Medulla oblongata (tissue), 1 donor: ENCODE data around the gene CA6.
"Not testable (repeated sequence)": the region's sequence is repeated elsewhere in the genome, so short reads cannot be mapped to it uniquely, and the experiment has no call there.

ENCODE experiments used
- DNase-seq: peaks from one replicate; pipeline ENCODE4 v3.0.0-alpha.2; 2015; ENCODE audit errors: extremely low spot score

The CA6 gene

DNA sequence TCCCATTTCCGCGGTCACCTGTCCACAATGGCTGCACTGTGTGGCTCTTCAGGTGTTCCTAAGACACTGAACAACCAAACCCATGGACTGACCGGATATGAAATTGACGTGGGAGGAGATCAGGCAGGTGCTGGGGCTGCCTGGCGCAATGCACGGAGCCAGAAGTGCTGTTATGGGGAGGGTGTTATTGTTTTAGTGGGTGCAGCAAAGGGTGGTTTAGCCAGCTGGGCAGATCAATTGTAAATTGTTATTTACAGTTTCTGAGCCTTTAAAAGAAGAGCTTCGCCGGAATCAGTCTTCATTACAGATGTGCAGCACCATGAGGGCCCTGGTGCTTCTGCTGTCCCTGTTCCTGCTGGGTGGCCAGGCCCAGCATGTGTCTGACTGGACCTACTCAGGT, at the start of gene CA6:
CA6 (plus strand) TSS at position 301 of the 400 bp plus-strand sequence; CDS start at position 320, 19 bp downstream.
- no peak for DNase-seq

DNA sequence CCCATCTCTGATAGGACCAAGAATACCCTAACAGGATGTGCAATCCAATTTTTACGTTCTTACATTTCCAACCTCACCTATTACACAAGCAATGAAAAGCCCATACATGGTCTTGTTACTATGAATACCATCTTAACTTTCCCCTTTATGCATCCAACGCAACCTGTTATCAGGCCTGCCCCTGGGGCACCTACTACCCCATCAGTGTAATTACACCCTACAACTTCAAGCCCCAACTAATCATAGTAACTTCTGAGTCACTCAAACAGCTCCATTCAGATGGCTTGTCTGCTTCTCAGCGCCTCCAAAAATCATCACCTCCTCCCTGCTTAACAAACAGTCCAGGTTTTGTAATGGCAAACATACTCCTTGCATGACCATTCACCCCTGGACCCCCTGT, 48.9 kb upstream of the CA6 start:
- not testable (repeated sequence) for DNase-seq

- not testable (repeated sequence) for DNase-seq
Observed at GRCh38 chr1:8897505-8897904, 48.2 kb upstream of the CA6 start.

DNA sequence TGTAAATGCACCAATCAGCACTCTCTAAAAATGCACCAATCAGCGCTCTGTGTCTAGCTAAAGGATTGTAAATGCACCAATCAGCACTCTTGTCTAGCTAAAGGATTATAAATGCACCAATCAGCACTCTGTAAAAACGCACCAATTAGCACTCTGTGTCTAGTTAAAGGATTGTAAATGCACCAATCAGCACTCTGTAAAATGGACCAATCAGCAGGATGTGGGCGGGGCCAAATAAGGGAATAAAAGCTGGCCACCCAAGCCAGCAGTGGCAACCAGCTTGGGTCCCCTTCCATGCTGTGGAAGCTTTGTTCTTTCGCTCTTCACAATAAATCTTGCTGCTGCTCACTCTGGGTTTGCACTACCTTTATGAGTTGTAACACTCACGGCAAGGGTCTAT, 47.2 kb upstream of the CA6 start:
- not testable (repeated sequence) for DNase-seq

- no peak for DNase-seq
Observed at GRCh38 chr1:8899046-8899445, 46.6 kb upstream of the CA6 start.

DNA sequence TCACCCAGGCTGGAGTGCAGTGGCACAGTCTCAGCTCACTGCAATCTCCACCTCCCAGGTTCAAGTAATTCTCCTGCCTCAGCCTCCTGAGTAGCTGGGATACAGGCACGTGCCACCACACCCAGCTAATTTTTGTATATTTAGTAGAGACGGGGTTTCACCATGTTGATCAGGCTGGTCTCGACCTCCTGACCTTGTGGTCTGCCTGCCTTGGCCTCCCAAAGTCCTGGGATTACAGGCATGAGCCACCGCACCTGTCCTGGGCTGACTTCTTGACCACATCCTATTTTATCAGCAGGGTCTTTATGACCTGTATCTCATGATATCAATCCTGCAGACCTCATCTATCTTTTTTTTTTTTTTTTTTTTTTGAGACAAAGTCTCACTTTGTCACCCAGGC, 45.0 kb upstream of the CA6 start:
- not testable (repeated sequence) for DNase-seq

GRCh38 chr1:8902765-8903164, 42.9 kb upstream of the CA6 start:
- DNase-seq = no peak

DNA sequence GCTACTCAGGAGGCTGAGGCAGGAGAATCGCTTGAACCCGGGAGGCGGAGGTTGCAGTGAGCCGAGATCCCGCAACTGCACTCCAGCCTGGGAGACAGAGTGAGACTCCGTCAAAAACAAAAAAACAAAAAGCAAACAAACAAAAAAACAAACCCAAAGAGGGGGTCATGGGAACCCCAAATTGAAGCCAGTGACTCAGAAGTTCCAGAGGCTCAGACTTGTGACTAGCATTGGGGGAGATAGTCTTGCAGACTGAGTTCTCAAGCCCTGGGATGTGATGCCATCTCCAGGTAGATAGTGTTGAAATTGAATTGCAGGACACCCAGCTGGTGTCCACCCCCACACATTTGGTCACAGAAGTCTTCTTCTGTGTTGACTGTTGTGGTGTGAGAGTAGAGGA, 42.3 kb upstream of the CA6 start:
- DNase-seq = no peak

- no peak for DNase-seq
Observed at GRCh38 chr1:8903908-8904650, 41.6 kb upstream of the CA6 start.

- DNase-seq = no peak
Observed at GRCh38 chr1:8905582-8906191, 40.0 kb upstream of the CA6 start.

- no peak for DNase-seq
Observed at GRCh38 chr1:8908388-8909151, 37.1 kb upstream of the CA6 start.

- DNase-seq = no peak
Observed at GRCh38 chr1:8910331-8910730, 35.3 kb upstream of the CA6 start.

GRCh38 chr1:8910914-8911313, 34.8 kb upstream of the CA6 start:
- DNase-seq = no peak

- no peak for DNase-seq
Observed at GRCh38 chr1:8911416-8912309, 34.0 kb upstream of the CA6 start.

DNA sequence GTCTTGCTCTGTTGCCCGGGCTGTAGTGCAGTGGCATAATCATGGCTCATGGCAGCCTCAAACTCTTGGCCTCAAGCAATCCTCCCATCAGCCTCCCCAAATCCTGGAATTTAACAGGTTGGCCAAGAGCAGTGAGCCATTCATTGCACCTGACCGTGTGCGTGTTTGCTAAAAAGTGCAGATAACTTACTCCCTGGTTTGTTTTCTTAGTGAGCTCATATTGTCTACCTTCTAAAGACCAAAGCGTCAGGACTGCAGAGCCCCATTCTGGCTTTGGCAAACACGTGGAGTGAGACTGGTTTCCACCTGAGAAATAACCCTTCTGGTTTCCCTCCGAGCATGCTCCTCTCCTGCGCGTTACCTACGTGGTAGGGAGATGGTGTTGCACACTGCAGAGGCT, 32.2 kb upstream of the CA6 start:
- no peak for DNase-seq

DNA sequence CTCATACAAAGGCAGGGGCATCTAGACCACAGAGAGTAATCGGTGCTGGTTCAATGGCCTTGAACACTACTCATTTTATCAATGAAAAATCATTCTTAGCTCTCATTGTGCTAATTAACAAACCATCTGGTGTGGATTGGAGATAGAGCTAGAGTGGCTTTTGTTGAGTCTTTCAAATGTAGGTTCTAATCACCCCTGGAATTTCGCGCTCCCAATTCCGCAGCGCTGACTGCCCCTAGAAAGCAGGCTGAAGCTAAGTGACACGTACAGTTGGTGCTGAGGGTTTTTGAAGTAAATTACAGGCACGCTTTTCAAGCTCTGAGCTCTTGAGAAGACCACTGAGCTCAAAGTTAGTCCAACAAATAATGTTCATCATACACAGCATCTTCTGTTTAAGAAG, 31.2 kb upstream of the CA6 start:
- DNase-seq = no peak

GRCh38 chr1:8915446-8915845, 30.2 kb upstream of the CA6 start:
- DNase-seq = no peak

DNA sequence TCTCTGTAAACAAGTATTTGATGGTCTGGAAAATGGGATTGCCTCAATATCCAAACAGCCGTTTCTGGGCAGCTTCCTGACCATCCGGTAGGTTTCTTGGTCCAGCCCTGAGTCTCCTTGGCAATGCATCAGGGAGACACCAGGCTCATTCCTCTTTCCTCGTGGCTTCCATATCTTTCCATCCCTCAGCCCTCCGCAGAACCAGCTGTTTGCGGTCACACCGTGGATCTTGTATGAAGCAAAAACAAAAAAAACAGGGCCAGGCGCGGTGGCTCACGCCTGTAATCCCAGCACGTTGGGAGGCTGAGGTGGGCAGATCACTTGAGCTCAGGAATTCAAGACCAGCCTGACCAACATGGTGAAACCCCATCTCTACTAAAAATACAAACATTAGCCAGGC, 28.1 kb upstream of the CA6 start:
- not testable (repeated sequence) for DNase-seq

DNA sequence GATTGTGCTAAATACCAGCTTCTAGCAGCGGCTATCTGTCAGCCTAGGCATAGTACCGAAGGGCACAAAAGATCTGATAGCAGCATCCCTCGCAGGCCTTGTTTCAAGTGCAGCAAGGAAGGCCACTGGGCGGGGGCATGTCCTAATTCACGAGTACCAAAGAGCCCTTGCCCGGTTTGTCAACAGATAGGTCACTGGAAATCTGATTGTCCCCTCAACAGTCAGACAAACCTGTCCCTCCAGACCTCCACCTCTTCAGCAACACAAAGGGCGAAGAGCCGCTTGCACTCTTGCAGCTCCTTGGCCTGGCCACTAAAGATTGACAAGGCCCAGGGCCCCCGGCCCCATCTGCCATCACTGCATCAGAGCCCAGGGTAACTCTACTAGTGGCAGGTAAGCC, 22.7 kb upstream of the CA6 start:
- DNase-seq = no peak

- DNase-seq = no peak
Observed at GRCh38 chr1:8925406-8925805, 20.3 kb upstream of the CA6 start.

DNA sequence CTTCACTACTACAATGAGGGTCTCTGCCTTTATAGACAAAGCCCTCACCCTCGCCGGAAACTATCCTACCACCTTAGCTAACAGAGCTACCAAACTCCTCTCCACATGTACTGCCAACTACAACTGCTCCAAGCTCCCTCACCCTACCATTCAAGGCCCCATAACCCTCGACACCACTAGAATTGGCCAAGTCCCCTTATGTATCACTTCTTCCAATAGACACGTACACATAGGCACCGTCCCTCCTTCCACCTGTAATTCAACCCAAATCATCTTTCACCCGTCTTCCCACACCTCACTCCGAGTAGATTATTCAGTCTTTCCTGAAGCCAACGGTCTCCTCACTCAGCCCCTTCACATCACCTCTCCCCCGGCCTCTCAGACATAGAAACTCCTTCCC, 19.7 kb upstream of the CA6 start:
- no peak for DNase-seq
